ENCODE results near the gene TRPM2.

Gene TRPM2

DNA sequence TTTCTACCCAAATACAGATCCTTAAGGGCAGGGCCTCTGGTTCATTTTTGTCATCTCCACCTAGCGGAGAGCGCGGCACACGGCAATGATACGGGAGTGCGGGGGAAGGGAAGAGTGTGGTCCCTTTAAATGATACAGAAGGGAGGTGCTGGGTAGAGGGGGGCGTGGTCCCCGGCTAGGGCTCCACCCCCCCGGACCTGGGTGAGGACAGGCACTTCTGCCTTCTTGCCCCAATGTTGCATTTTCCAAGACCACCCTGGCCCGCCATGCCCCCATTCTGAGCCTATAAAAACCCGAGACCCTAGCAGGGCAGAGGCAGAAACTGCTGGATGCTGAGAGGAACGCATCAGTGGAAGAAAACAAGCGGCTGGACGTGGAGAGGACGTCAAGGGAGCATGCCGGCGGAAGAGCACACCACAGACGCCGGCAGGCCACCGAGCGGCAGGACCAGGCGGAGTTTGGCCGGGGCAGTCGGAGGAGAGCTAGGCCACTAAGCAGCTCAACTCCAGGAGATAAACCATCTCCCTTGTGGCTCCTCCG, 131.9 kb downstream of the TRPM2 start:
- no peak for DNase-seq (ENCODE audit: low read depth in 2 of 2)

DNA sequence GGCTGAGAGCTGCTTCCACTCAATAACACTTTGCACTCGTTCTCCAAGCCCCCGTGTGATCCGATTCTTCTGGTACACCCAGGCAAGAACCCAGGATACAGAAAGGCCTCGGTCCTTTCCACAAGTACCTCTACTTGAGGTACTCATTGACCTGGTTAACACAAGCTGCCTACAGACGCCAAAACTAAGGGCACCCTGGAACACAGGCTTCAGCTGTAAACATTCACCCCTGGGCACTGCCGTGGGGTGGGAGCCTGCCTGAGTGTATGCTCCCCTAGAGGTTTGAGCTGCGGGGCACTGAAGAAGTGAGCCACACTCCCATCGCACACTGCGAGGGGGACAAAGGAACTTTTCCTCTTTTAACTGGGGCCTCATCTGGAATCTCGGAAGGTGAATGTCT, 132.4 kb downstream of the TRPM2 start:
- no peak for DNase-seq (ENCODE audit: low read depth in 2 of 2)

DNA sequence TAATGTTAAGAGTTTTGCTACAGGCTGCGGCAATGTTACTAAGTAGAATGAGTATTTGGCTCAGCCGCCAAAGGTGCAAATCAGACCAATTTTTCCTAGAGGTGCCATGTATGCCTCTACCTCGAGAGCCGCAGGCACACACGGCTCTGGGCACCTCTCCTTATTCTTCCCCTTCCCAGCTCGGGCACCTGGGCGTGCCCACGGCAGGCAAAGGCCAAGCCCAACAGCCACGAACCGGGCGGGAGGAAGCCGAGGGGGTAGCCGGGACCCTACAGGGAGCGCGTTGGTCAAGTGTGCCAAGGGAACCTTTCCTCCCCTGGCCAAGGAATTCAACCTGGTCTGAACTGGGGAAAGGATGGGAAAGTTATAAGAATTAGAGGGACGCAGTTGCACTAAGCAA, 132.9 kb downstream of the TRPM2 start:
- no peak for DNase-seq (ENCODE audit: low read depth in 2 of 2)

DNA sequence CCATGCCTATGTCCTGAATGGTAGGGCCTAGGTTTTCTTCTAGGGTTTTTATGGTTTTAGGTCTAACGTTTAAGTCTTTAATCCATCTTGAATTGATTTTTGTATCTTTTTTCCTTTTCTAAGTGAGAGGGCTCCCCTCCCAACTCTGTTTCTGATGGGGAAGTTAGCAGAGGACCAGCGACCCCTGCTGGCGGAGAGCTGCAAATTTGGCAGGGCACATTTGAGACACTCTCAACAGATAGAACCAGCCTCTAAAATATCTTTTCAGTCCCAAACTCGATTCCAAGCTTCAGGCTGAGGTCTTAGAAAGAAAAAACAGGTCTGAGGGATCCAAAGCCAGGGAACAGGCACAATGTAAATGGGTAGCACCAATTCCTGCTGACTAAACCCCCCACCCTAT, 134.4 kb downstream of the TRPM2 start:
- DNase-seq (ENCODE audit: low read depth in 2 of 2): no peak

DNA sequence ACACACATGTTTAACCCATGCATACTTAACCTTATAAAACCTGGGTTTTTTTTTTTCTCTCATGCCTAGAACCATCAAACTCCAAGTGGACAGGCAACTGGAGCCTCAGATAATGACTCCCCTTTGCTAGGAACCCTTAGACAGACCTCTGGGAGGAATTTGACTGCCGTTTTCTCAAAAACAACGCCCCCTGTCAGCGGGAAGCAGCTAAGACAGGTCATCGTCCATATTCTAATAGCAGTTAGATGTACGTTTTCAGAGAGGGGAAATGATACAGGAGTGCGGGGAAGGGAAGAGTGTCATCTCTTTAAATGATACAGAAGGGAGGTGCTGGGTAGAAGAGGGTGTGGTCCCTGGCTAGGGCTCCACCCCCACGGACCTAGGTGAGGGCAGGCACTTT, 136.5 kb downstream of the TRPM2 start:
- no peak for DNase-seq (ENCODE audit: low read depth in 2 of 2)

DNA sequence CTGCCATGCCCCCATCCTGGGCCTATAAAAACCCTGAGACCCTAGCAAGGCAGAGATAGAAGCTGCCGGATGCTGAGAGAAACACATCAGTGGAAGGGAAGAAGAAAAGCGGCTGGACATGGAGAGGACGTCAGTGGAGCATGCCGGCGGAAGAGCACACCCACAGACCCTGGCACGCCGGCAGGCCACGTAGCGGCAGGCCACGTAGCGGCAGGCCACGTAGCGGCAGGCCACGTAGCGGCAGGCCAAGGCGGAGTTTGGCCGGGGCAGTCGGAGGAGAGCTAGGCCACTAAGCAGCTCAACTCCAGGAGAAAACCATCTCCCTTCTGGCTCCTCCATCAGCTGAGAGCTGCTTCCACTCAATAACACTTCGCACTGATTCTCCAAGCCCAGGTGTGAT, 137.0 kb downstream of the TRPM2 start:
- no peak for DNase-seq (ENCODE audit: low read depth in 2 of 2)

DNA sequence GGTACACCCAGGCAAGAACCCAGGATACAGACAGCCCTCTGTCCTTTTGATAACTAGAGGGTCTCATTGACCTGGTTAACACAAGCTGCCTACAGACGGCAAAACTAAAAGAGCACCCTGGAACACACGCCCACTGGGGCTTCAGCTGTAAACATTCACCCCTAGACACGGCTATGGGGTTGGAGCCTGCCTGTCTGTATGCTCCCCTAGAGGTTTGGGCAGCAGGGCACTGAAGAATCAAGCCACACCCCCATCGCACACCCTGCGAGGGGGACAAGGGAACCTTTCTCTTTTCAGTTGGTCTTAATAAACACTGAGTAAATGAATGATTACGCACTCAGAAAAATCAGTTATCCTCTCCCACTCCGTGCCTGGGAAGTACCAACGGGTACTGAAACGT, 137.4 kb downstream of the TRPM2 start:
- no peak for DNase-seq (ENCODE audit: low read depth in 2 of 2)

Measured in fibroblast of skin of left quadriceps (primary cell).